Neural cell (in vitro differentiated cells): ENCODE results near the gene COX4I1. TPM values are rescaled to one million over a fixed set of nuclear protein-coding genes. Genes with fewer than 3 reads are reported as not detected.

Source experiments
- H2AFZ ChIP-seq: fragments of 200-600, 300-800 bp; sonication (generic), shearing (Covaris generic); 2 replicates; pipeline ENCODE4 v1.6.0; 2014; ENCODE audit warnings: low read depth, mild to moderate bottlenecking, antibody characterized with exemption, low read length, moderate library complexity
- H3F3A ChIP-seq: fragments of 200-600 bp; shearing (Covaris generic); 2 replicates; pipeline ENCODE4 v1.6.1; 2016; ENCODE audit warnings: mild to moderate bottlenecking, moderate library complexity, mixed read lengths, antibody characterized with exemption, low read length; ENCODE audit not compliant: insufficient read depth, poor library complexity, severe bottlenecking
- H3K27ac ChIP-seq: fragments of 200-600, 300-800 bp; sonication (generic), shearing (Covaris generic); 2 replicates; pipeline ENCODE4 v1.5.1; 2014; ENCODE audit warnings: mild to moderate bottlenecking, low read length, moderate library complexity
- H3K27me3 ChIP-seq: fragments of 300-800, 200-600 bp; sonication (generic), shearing (Covaris generic); 2 replicates; pipeline ENCODE4 v1.6.0; 2014; ENCODE audit warnings: mild to moderate bottlenecking, low read depth, low read length, moderate library complexity; ENCODE audit not compliant: insufficient read depth
- H3K36me3 ChIP-seq: fragments of 300-800, 200-600 bp; sonication (generic), shearing (Covaris generic); 2 replicates; pipeline ENCODE4 v1.5.1; 2014; ENCODE audit warnings: mild to moderate bottlenecking, antibody characterized with exemption, low read length, moderate library complexity; ENCODE audit not compliant: insufficient read depth
- H3K4me2 ChIP-seq: fragments of 300-800, 200-600 bp; sonication (generic), shearing (Covaris generic); 2 replicates; pipeline ENCODE4 v1.6.0; 2014; ENCODE audit warnings: mild to moderate bottlenecking, low read length
- H3K4me3 ChIP-seq: fragments of 300-800, 200-600 bp; sonication (generic), shearing (Covaris generic); 2 replicates; pipeline ENCODE4 v1.5.1; 2014; ENCODE audit warnings: mild to moderate bottlenecking, low read length, moderate library complexity
- H3K79me2 ChIP-seq: fragments of 200-600 bp; shearing (Covaris generic); replicated peaks from 2 replicates; pipeline ENCODE4 v1.6.0; 2014; ENCODE audit warnings: mild to moderate bottlenecking, low read length, moderate library complexity; ENCODE audit not compliant: insufficient read depth
- H3K9ac ChIP-seq: fragments of 300-800, 200-600 bp; sonication (generic), shearing (Covaris generic); 2 replicates; pipeline ENCODE4 v1.6.1; 2016; ENCODE audit warnings: mild to moderate bottlenecking, low read length, mixed read lengths
- H3K9me2 ChIP-seq: fragments of 200-600 bp; shearing (Covaris generic); 2 replicates; pipeline ENCODE4 v1.6.1; 2016; ENCODE audit warnings: mild to moderate bottlenecking, low read length, mixed read lengths; ENCODE audit not compliant: insufficient read depth
- H3K9me3 ChIP-seq: fragments of 200-600, 300-800 bp; sonication (generic), shearing (Covaris generic); 2 replicates; pipeline ENCODE4 v1.6.1; 2016; ENCODE audit warnings: mild to moderate bottlenecking, mixed run types, low read length, moderate library complexity, mixed read lengths
- H4K20me1 ChIP-seq: fragments of 200-600 bp; shearing (Covaris generic); 2 replicates; pipeline ENCODE4 v1.6.1; 2016; ENCODE audit warnings: mild to moderate bottlenecking, mixed run types; ENCODE audit not compliant: insufficient read depth
- CTCF ChIP-seq: fragments of 450-650 bp; IDR thresholded peaks from 2 replicates; pipeline ENCODE4 v1.5.1; 2014; ENCODE audit warnings: antibody characterized with exemption, mild to moderate bottlenecking, moderate library complexity; ENCODE audit not compliant: poor library complexity, severe bottlenecking
- EP300 ChIP-seq: fragments of 450-650 bp; conservative IDR thresholded peaks from 2 replicates; pipeline ENCODE4 v1.6.1; 2014; ENCODE audit warnings: antibody characterized with exemption, mild to moderate bottlenecking, moderate library complexity; ENCODE audit not compliant: poor library complexity, severe bottlenecking
- EZH2 ChIP-seq: fragments of 200-600, 300-800 bp; shearing (Covaris generic), sonication (generic); IDR thresholded peaks from 2 replicates; pipeline ENCODE4 v1.6.1; 2014; ENCODE audit warnings: antibody characterized with exemption, low read length, borderline replicate concordance, mild to moderate bottlenecking; ENCODE audit not compliant: insufficient read depth, poor library complexity, severe bottlenecking
- MXI1 ChIP-seq: fragments of 450-650 bp; conservative IDR thresholded peaks from 2 replicates; pipeline ENCODE4 v1.6.1; 2014; ENCODE audit warnings: antibody characterized with exemption, mild to moderate bottlenecking; ENCODE audit not compliant: poor library complexity, severe bottlenecking
- POLR2AphosphoS5 ChIP-seq: IDR thresholded peaks from 2 replicates; pipeline ENCODE4 v1.6.1; 2012
- RAD21 ChIP-seq: fragments of 450-650 bp; conservative IDR thresholded peaks from 2 replicates; pipeline ENCODE4 v1.6.1; 2014; ENCODE audit warnings: antibody characterized with exemption, mild to moderate bottlenecking, moderate library complexity
- REST ChIP-seq: IDR thresholded peaks from 2 replicates; pipeline ENCODE4 v1.6.1; 2012; ENCODE audit warnings: borderline replicate concordance
- SMC3 ChIP-seq: fragments of 450-650 bp; conservative IDR thresholded peaks from 2 replicates; pipeline ENCODE4 v1.6.1; 2014; ENCODE audit warnings: antibody characterized with exemption, mild to moderate bottlenecking, moderate library complexity; ENCODE audit not compliant: poor library complexity
- TAF1 ChIP-seq: IDR thresholded peaks from 2 replicates; pipeline ENCODE4 v1.6.1; 2012; ENCODE audit warnings: low read depth
- polyA plus RNA-seq: library from polyadenylated mRNA; depleted of rRNA; stranded (reverse); fragments of >200 nt; gene quantifications from 2 replicates; pipeline ENCODE4 v1.2.3, GENCODE V29; 2014

COX4I1 gene
- polyA plus RNA-seq, 1 donor from 2014 or later: 709 TPM

GRCh38 chr16:85796599-85796998 is 2.9 kb upstream of the COX4I1 start:
- no peaks in the 10 kb centered on the region for H3K27me3 ChIP-seq
- H3K36me3 ChIP-seq: no peaks in the 10 kb centered on the region
- peaks cover 46% of the 10 kb centered on the region for H3K79me2 ChIP-seq
- H2AFZ ChIP-seq: no peak overlapping the region
- H3K4me2 ChIP-seq: no peak overlapping the region
- H3F3A ChIP-seq: no peaks in the 10 kb centered on the region
- no peaks in the 10 kb centered on the region for H4K20me1 ChIP-seq
- no peak overlapping the region for H3K4me3 ChIP-seq
- no peaks in the 10 kb centered on the region for H3K9me3 ChIP-seq
- no peaks in the 10 kb centered on the region for H3K9me2 ChIP-seq
- H3K27ac ChIP-seq: no peak overlapping the region
- no peak overlapping the region for H3K9ac ChIP-seq
- TF ChIP-seq TAF1 (no peak), EP300 (no peak), REST (no peak), MXI1 (no peak), RAD21 (no peak), CTCF (no peak), SMC3 (no peak), EZH2 (no peak), POLR2AphosphoS5 (no peak)

- Histone ChIP-seq H3K9me2 (no peaks in the 10 kb centered on the region), H3K27ac (no peak overlapping the region), H3K36me3 (peaks cover 3% of the 10 kb centered on the region), H4K20me1 (no peaks in the 10 kb centered on the region), H3K4me2 (peak overlapping the region; percentile 76), H3K4me3 (peak overlapping the region; percentile 99), H3K79me2 (peaks cover 41% of the 10 kb centered on the region), H3K9ac (peak overlapping the region; percentile 97), H3K9me3 (no peaks in the 10 kb centered on the region), H3F3A (no peaks in the 10 kb centered on the region), H2AFZ (no peak overlapping the region), H3K27me3 (no peaks in the 10 kb centered on the region)
- no peak for TF ChIP-seq POLR2AphosphoS5
- no peak for TF ChIP-seq EZH2
- TF ChIP-seq EP300: no peak
- TF ChIP-seq CTCF: no peak
- no peak for TF ChIP-seq TAF1
- no peak for TF ChIP-seq MXI1
- TF ChIP-seq REST: no peak
- no peak for TF ChIP-seq SMC3
These were observed 1.2 kb upstream of the COX4I1 start for GRCh38 chr16:85798283-85798776.
